PC-9 (cell line): Measurements from ENCODE around the gene CYP24A1. TPM values are rescaled to one million over a fixed set of nuclear protein-coding genes. Genes with fewer than 3 reads are reported as not detected.

Source experiments
- BruUV-seq: library from RNA; stranded (reverse); fragments of 400-500 nt; replicated peaks from 2 replicates; lab custom pipeline; 2021; lab: Mats Ljungman, UMichigan
- CTCF ChIA-PET: fragments of 300-600 bp; sonication (Branson Sonifier 250); formaldehyde crosslinking; loops from one replicate; lab custom pipeline; 2022; ENCODE audit warnings: antibody characterized with exemption; lab: Charles Lee
- POLR2A ChIA-PET: fragments of 300-600 bp; sonication (Branson Sonifier 250); formaldehyde crosslinking; loops from one replicate; lab custom pipeline; 2022; ENCODE audit warnings: antibody characterized with exemption; ENCODE audit not compliant: unreplicated experiment; lab: Charles Lee
- DNase-seq, 2 experiments: peaks; one replicate each; pipeline versions ENCODE4 v3.0.0 to v3.0.0-alpha.2; 2015 to 2022; ENCODE audit warnings: mixed read lengths in 1 of 2
- H2AFZ ChIP-seq: fragments of 200-600 bp; sonication (generic); 2 replicates; pipeline ENCODE4 v1.8.1; 2017; ENCODE audit warnings: antibody characterized with exemption
- H3F3A ChIP-seq: fragments of 200-600 bp; sonication (generic); 2 replicates; pipeline ENCODE4 v1.8.1; 2017; ENCODE audit warnings: antibody characterized with exemption, mild to moderate bottlenecking, low read depth; ENCODE audit not compliant: insufficient read depth
- H3K27ac ChIP-seq: fragments of 200-600 bp; sonication (generic); 2 replicates; pipeline ENCODE4 v1.6.1; 2016; ENCODE audit warnings: mixed run types
- H3K27me3 ChIP-seq: fragments of 200-600 bp; sonication (generic); 2 replicates; pipeline ENCODE4 v1.6.1; 2016; ENCODE audit warnings: low read depth, mixed run types; ENCODE audit not compliant: insufficient read depth
- H3K36me3 ChIP-seq: fragments of 200-600 bp; sonication (generic); 2 replicates; pipeline ENCODE4 v1.6.1; 2016; ENCODE audit warnings: low read depth, mixed run types
- H3K4me1 ChIP-seq: fragments of 200-600 bp; sonication (generic); replicated peaks from 2 replicates; pipeline ENCODE4 v1.6.1; 2016; ENCODE audit warnings: mixed run types; ENCODE audit not compliant: insufficient read depth
- H3K4me2 ChIP-seq: fragments of 200-600 bp; sonication (generic); 2 replicates; pipeline ENCODE4 v1.6.1; 2017; ENCODE audit warnings: mixed run types
- H3K4me3 ChIP-seq: fragments of 200-600 bp; sonication (generic); 2 replicates; pipeline ENCODE4 v1.6.1; 2016; ENCODE audit warnings: mixed run types
- H3K79me2 ChIP-seq: fragments of 200-600 bp; sonication (generic); 2 replicates; pipeline ENCODE4 v1.6.1; 2017; ENCODE audit warnings: low read depth, mixed run types
- H3K9me2 ChIP-seq: fragments of 200-600 bp; sonication (generic); 2 replicates; pipeline ENCODE4 v1.8.1; 2017; ENCODE audit warnings: mild to moderate bottlenecking; ENCODE audit not compliant: insufficient read depth
- H3K9me3 ChIP-seq: fragments of 200-600 bp; sonication (generic); 2 replicates; pipeline ENCODE4 v1.8.1; 2016; ENCODE audit warnings: low read depth; ENCODE audit not compliant: insufficient read depth
- H4K20me1 ChIP-seq: fragments of 200-600 bp; sonication (generic); 2 replicates; pipeline ENCODE4 v1.8.1; 2017; ENCODE audit not compliant: insufficient read depth
- CTCF ChIP-seq: fragments of 200-600 bp; sonication (generic); conservative IDR thresholded peaks from 2 replicates; pipeline ENCODE4 v1.6.1; 2017; ENCODE audit warnings: mixed run types, antibody characterized with exemption, mild to moderate bottlenecking, moderate library complexity
- EZH2 ChIP-seq: fragments of 200-600 bp; sonication (generic); IDR thresholded peaks from 2 replicates; pipeline ENCODE4 v1.8.0; 2017; ENCODE audit warnings: antibody characterized with exemption, low read depth
- intact Hi-C: fragments of 100-400 bp; cut with micrococcal nuclease; formaldehyde crosslinking; loops from one replicate; pipeline ENCODE4 v1.10.0; 2022; ENCODE audit not compliant: unreplicated experiment
- total RNA-seq: library from RNA; stranded (reverse); gene quantifications from 2 replicates; pipeline ENCODE4 v1.2.3, GENCODE V29; 2021

Gene CYP24A1
- total RNA-seq, 1 experiment from 2014 or later: 4.9 TPM

GRCh38 chr20:54123587-54124180 lies 50.1 kb downstream of the CYP24A1 start:
- H3K27me3 ChIP-seq: no peaks in the 10 kb centered on the region
- no TSS peak for BruUV-seq
- H3K9me2 ChIP-seq: 0 out of 2 replicates have a peak, but pooled peaks cover 3% of the 10 kb centered on the region
- peaks cover 51% of the 10 kb centered on the region for H3F3A ChIP-seq
- H3K79me2 ChIP-seq: no peaks in the 10 kb centered on the region
- TF ChIP-seq CTCF (no peak), EZH2 (no peak)
- no peaks in the 10 kb centered on the region for H4K20me1 ChIP-seq
- H3K4me2 ChIP-seq: peak overlapping the region; percentile 75
- CTCF ChIA-PET: interaction anchor here (0.5 to 1.6 kb wide), 2 partner anchors 31 to 45 kb away, joined by 3 to 7 read pairs; no protein-coding TSS in a partner anchor
- H3K9me3 ChIP-seq: no peaks in the 10 kb centered on the region
- peak overlapping the region; percentile 35; the same call in 1 of the 2 replicates for H3K4me3 ChIP-seq
- no peak overlapping the region for H2AFZ ChIP-seq
- H3K36me3 ChIP-seq: no peaks in the 10 kb centered on the region
- POLR2A ChIA-PET: interaction anchor here (0.6 kb wide), 3 partner anchors 56 to 1352 kb away, joined by 3 to 7 read pairs (median 5); no protein-coding TSS in a partner anchor
- DNase-seq: peak; percentile 98 to 100
- H3K27ac ChIP-seq: peak overlapping the region; percentile 99
- H3K4me1 ChIP-seq: peaks cover 71% of the 10 kb centered on the region
- intact Hi-C loops: loop anchor here (1.0 to 5.0 kb wide), 7 partner anchors 9 to 386 kb away; no protein-coding TSS in a partner anchor

- H3K79me2 ChIP-seq: no peaks in the 10 kb centered on the region
- H4K20me1 ChIP-seq: no peaks in the 10 kb centered on the region
- TF ChIP-seq EZH2: no peak
- no peak for TF ChIP-seq CTCF
- H3K27ac ChIP-seq: peak overlapping the region; percentile 99
- H3K9me2 ChIP-seq: 0 out of 2 replicates have a peak, but pooled peaks cover 3% of the 10 kb centered on the region
- peak overlapping the region; percentile 5; the same call in 1 of the 2 replicates for H3K4me3 ChIP-seq
- H3F3A ChIP-seq: peaks cover 51% of the 10 kb centered on the region
- H2AFZ ChIP-seq: no peak overlapping the region
- no peaks in the 10 kb centered on the region for H3K27me3 ChIP-seq
- intact Hi-C loops: loop anchor here (1.0 to 5.0 kb wide), 7 partner anchors 9 to 386 kb away; no protein-coding TSS in a partner anchor
- H3K9me3 ChIP-seq: no peaks in the 10 kb centered on the region
- no peak for DNase-seq
- H3K36me3 ChIP-seq: no peaks in the 10 kb centered on the region
- TSS peak; percentile 99 for BruUV-seq
- peak overlapping the region; percentile 69 for H3K4me2 ChIP-seq
- POLR2A ChIA-PET: interaction anchor here (0.6 kb wide), 3 partner anchors 55 to 1353 kb away, joined by 3 to 7 read pairs (median 5); no protein-coding TSS in a partner anchor
- H3K4me1 ChIP-seq: peaks cover 63% of the 10 kb centered on the region
- CTCF ChIA-PET: interaction anchor here (0.5 to 1.6 kb wide), 2 partner anchors 30 to 45 kb away, joined by 3 to 7 read pairs; no protein-coding TSS in a partner anchor
These were observed 50.9 kb downstream of the CYP24A1 start for GRCh38 chr20:54122681-54123586.

GRCh38 chr20:54122189-54122588 lies 51.6 kb downstream of the CYP24A1 start:
- Histone ChIP-seq H4K20me1 (no peaks in the 10 kb centered on the region), H3K4me3 (no peak overlapping the region), H3F3A (peaks cover 51% of the 10 kb centered on the region), H3K27ac (peak overlapping the region; percentile 99), H3K9me3 (no peaks in the 10 kb centered on the region), H3K79me2 (no peaks in the 10 kb centered on the region), H3K4me2 (peak overlapping the region; percentile 69), H3K4me1 (peaks cover 67% of the 10 kb centered on the region), H3K9me2 (0 out of 2 replicates have a peak, but pooled peaks cover 3% of the 10 kb centered on the region), H3K36me3 (no peaks in the 10 kb centered on the region), H3K27me3 (no peaks in the 10 kb centered on the region), H2AFZ (no peak overlapping the region)
- POLR2A ChIA-PET: no interaction called here
- no TSS peak for BruUV-seq
- peak in 1 of 2 experiments; percentile 79 for DNase-seq
- CTCF ChIA-PET: interaction anchor here (1.6 kb wide), 1 partner anchor 46 kb away, joined by 3 read pairs; no protein-coding TSS in a partner anchor
- intact Hi-C loops: loop anchor here (5.0 kb wide), 2 partner anchors 135 to 385 kb away; no protein-coding TSS in a partner anchor
- TF ChIP-seq EZH2 (no peak), CTCF (no peak)
